Activated CD4-positive, alpha-beta T cell treated with anti-CD3 and anti-CD28 coated beads for 1 hour (primary cell): ENCODE measurements around the gene ASCL5.

ENCODE experiments used
- DNase-seq: peaks from one replicate; pipeline ENCODE4 v3.0.0-alpha.2; 2020

Gene ASCL5

GRCh38 chr1:201153474-201154388 is 26.7 kb upstream of the ASCL5 start:
- DNase-seq = no peak

- no peak for DNase-seq
These were observed 22.4 kb upstream of the ASCL5 start for GRCh38 chr1:201149400-201149799.

DNA sequence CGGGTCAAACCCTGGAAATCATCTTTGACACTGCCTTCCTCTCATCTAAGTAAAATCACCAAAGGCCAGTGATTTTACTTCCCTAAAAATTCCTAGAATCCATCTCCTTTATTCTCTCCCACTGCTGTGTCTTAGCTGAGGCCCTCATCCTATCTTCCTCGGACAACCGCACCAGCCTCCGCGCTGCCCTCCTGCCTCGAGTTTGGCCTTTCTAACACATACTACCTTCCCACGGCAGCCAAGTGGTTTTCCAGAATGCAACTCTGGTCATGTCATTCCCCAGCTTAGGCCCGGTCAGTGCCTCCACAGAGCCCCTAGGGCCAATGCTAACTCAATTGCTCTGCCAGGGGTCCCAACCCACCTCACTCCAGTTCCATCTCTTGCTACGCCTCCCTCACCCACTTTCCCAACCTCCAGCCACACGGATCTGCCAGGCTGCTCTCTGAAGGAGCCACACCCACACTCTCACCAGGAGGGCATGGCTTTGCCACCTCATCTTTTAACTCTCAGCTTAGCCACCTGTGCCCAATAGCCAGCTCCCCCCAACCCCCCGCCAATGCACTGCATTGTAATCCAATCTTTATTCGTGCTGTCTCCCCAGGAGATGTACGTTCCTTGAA is 20.5 kb upstream of the ASCL5 start:
- DNase-seq = no peak

DNA sequence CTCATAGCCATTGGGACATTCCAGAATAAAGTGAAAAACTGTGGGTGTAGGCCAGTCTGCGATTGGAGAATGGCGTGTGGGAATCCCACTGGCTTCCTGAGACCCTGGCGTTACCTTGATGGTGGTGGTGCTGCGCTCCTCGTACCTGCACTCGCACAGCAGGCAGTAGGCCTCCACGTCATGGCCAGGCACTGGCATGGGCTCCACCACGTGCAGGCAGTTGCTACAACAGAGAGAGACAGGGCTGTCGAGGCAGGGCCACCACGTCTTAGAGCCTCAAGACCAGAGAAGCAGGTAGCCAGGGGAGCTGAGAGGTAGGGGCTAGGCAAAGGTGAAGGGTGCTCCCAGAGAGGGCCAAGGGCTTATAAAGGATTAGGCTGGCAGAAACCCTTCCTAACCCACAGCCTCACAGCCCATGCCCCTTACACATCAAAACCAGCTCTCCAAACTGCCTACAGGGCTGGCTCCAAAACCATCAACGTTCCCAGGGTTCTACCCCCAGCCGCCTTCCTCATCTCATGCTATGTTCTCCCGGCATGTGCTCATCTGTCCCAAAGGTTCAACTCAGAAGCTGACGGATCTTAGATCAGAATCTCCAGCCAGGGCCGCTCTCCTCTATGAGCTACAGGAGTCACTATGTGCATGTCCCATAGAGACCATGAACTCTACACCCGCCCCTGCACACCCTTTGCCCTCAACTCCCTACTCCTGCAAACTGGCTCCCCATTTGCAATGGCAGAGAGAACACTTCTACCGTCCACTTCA is 19.8 kb upstream of the ASCL5 start:
- DNase-seq = no peak

DNA sequence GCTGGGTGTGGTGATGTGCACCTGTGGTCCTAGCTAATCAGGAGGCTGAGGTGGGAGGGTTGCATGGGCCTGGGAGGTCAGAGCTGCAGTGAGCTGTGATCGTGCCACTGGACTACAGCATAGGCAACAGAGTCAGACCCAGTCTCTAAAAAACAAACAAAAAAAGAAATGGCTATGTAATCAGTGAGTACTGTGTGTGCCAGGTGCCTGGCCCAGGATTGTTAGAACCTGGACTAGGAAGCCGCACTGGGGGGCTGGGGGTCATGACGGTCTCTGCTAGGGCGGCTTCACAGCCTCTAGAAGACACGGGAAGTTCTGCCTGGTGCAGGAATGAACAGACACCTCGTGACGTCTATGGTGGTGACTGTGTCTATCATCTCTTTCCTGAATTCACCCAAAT is 18.8 kb upstream of the ASCL5 start:
- DNase-seq = no peak

DNA sequence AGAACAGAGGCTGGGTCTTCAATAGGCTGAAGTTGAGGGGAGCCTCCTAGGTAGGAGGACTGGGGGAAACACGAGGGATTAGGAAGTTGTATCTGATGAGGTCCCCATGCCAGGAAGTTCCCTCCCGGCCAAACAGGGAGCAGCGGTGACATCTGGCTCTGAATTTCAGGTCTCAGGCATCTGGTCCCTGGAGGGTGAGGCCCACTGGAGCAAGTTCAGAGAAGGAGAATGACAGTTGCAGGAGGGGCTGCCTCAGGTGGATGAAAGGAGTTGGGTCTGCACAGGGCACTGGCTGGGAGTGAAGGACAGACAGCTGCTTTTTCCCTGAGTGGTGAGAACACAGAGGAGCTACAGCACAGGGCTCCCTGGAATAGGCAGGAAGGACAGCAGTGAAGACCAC is 18.1 kb upstream of the ASCL5 start:
- DNase-seq = no peak

DNA sequence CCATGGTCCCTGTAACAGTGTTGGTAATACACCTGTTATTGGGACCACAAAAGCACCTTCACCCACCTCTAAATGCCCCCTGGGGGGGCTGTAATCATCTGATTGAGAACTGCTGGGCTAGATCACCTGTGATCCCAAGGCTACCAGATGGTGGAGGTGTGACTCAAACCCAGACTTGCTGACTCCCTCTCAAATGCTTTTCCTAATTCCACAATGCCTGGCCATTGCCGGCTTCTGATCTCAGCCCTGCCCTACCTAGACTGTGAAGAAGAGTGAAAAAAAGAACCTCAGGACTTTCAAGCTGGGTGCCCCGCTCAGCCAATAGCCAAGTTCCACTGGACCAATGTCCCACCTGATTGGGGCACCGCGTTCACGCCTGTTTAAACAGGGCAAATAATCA is 17.7 kb upstream of the ASCL5 start:
- DNase-seq = no peak

- no peak for DNase-seq
These were observed 17.0 kb upstream of the ASCL5 start for GRCh38 chr1:201143726-201144635.

DNA sequence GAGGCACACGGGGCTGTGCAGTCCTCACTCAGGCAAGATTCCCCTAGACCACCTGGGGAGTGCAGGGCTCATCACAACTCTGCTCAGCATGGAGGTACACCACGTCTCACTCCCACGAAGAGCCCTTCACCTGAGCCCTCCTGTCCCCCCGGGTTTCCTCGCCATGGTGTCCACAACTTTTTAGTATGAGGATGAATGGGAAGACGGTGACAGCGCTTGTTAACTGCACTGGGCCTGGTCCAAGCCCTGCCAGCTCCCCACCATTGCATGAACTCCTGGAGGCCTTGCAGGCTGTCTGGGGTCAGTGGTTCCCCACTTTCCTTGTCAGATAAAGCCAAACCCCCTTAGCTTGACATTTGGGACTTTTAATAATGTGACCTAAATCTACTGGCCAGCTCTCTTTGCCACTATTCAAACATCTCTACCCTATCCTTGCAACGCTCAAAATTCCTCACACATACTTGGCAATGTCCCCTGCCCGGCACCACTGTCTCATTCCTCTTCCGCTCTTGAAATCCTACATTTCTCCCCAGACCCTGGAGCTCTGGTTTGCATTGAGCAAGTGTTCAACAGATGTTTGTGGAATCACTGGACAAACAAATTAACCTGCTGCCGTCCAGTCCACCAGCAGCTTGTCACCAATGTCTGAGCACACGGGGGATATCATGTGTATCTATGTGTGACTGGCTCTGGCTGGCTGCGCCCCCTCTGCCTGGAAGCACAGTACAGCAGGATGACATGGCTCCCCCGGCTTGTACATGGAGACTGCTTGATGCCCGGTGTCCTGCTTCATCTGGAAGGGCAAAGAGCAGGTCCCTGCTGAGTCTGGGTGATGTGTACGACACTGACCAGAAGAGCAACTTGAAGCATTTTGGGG is 16.1 kb upstream of the ASCL5 start:
- DNase-seq = no peak

- DNase-seq = no peak
These were observed 15.2 kb upstream of the ASCL5 start for GRCh38 chr1:201142011-201142848.

DNA sequence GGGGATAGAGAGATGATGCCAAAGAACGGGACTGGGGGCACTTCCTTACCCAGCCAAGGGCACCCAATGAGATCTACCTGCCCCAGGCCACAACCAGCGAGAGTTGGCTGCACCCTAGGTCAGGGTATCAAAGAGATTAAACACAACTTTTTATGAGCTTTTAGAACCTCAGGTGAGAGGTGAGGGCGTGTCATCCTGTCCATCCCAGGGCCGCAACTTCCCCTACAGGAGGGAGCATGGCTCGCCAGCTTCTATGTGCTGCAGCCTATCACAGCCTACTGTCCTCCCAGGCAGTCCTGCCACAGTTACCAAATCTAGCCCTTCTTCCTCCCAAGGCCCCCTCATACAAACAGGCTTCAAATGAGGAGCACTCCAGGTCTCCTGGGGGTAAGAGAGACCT is 14.4 kb upstream of the ASCL5 start:
- DNase-seq = no peak

DNA sequence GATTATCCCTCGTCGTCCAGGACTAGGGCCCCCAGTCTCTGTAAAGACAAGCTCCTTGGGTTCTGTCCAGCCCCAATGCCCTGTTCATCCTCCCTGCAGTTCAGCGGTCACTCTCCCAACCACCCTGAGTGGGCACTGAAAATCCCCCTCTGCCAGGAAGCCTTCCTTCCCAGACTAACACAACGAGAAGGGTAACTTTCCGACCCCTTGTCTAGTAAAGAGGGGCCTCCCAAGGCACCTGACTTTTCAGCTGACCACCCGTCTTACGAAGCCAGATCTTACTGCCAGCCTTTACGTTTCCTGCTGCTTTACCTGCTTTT is 13.9 kb upstream of the ASCL5 start:
- no peak for DNase-seq

GRCh38 chr1:201140235-201140940 is 13.4 kb upstream of the ASCL5 start:
- no peak for DNase-seq

DNA sequence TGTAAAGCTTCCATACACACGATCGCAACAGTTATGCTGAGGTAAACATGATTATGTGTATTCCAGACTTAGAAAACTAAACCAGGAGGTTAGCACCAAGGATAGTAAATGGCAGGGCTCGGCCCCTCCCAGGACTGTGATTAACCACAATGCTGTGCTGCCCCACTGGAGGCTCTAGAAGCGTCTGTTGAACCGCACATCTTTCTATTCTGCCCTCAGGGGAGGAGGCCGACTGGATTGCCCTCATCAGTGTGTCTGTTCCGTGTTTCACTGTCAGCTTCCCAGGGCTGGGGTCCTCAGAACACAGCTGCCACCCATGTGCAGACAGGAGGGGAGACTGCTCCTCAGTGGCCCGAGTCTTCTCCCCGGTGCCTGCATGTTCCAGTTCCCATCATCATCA is 12.8 kb upstream of the ASCL5 start:
- no peak for DNase-seq

DNA sequence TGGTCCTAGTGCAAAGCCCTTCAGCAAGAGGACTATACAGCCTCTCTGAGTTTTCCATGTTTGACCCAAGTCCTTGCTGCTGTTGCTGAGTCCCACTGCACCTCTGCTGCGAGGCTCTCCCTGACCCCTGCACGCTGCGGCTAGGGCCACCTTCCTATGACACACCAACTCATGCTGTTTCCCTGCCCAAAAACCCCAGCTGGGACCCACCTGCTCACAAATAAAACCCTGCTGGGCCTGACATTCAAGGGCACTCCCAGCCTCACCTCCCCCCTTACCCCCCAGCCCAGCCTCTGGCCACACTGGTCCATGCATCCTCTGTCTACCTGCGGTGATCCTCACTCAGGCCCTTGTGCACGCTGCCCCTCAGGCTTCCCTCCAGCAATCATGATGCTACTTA is 12.3 kb upstream of the ASCL5 start:
- no peak for DNase-seq

DNA sequence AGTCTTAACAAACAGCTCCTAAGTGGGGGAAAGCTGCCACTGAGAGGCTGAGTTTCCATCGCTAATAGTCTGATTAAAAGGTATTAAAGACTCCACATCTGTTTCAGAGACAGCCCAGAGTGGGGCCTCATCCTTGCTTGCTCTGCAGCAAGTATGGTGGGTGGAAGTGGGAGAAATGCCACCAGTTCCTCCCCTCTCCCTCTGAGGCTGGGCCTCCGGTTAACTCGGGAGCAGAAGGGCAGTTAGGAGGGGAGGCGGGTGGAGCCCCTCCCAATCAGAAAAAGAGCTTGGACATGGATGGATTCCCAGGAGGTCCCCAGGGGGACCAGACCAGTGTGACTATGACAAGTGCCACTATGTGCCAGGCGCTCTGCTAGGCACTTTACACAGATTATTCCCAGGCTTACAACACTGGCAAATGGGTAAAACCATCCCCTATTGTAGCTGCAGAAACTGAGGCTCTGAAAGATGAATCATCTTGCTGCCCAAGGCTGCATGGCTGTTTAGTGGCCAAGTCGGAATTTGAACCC is 11.4 kb upstream of the ASCL5 start:
- DNase-seq = no peak

- no peak for DNase-seq
These were observed 10.8 kb upstream of the ASCL5 start for GRCh38 chr1:201137579-201138310.

GRCh38 chr1:201137024-201137392 is 10.0 kb upstream of the ASCL5 start:
- DNase-seq = no peak

DNA sequence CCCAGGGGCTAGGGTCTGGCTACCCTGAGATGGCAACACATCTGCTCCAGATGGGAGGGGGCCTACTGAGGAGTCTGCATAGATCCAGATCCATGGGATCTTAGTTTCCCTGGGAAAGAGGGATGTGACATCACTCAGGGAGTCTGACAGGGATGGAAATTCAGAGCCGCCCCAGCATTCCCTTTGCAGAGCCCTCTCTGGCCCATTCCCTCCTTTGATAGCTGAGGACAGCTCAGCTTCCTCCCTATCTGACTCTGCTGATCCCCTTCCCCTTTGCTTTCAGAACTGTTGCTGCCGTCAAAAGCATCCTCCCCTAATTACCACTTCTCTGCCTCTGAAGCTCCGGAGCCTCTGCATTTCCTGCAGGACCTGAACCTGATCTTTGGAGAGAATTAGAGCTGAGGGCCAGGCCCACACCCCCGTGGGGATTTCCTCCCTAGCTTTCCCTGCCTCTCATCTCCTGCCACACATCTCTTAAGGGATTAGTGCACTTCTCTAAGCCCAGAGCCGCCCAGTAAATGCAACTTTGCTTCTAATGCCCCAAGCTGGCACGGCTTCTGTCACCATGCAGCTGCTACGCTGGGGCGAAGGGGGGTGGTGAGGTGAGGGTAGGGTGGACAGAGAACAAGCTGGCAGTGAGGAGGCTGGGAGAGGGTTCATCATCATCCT is 9.5 kb upstream of the ASCL5 start:
- no peak for DNase-seq
